GM12873 (cell line): ENCODE data around the gene TTC21A.

Experiments
- CTCF ChIP-seq: IDR thresholded peaks from 2 replicates; pipeline ENCODE4 v1.5.1; 2012; ENCODE audit warnings: low read depth, mild to moderate bottlenecking, moderate library complexity, low read length, control low read depth; ENCODE audit not compliant: insufficient read depth; ENCODE audit errors: missing control alignments

Gene TTC21A

GRCh38 chr3:39157359-39157758 is 49.9 kb downstream of the TTC21A start:
- TF ChIP-seq CTCF: no peak

DNA sequence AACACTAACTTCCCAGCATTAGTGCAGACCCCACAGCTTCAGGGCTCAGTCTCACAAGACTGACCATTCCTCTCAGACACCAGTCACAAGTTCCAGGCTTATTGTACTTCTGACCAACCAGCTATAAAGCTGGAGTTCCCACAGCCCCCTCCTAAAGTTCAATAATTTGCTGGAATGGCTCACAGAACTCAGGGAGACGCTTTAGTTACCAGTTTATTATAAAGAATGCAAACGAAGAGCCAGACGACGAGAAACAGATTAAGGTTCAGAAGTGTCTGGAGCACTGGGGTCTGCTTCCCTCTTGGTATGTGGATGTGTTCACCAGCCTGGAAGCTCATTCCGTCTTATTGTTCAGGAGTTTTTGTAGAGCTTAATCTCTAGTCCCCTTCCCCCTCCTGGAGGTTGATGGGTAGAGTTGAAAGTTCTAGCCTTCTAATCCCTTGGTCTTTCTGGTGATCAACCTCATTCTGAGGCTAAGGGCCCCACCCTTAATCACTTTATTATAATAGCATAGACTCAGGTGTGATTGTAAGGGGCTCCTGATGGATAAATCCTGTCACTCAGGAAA is 50.8 kb downstream of the TTC21A start:
- no peak for TF ChIP-seq CTCF

- TF ChIP-seq CTCF: no peak
Observed at GRCh38 chr3:39164414-39164813, 56.9 kb downstream of the TTC21A start.

- no peak for TF ChIP-seq CTCF
Observed at GRCh38 chr3:39165518-39165917, 58.0 kb downstream of the TTC21A start.

GRCh38 chr3:39166134-39166710 is 58.7 kb downstream of the TTC21A start:
- TF ChIP-seq CTCF: no peak

DNA sequence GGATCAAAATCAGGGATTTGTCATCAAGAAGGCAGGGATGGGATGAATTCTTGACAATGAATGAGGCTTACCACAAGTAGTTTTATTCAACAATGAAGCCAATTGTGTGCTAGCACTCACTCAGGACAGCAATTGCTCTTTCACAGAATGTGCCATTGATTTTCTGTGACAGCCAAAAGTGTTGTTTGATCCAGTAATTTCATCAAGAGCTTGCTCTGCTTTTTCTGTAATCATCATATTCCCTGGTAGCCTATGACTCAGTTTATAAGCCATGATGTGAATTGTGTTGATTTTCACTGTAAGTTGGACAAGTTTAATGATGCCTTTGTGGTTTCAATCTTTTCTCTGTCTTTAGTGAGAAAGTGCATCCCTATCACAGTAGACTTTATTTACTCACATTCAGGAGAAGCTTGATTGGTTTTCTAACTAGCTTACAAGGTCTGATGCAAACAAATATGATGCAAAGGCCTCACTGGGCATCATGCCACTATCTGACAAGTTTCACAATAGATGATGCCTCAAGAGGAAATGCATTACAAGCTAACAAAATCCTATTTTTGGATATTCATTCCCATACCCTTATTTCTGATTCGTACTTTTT is 59.6 kb downstream of the TTC21A start:
- TF ChIP-seq CTCF: no peak

DNA sequence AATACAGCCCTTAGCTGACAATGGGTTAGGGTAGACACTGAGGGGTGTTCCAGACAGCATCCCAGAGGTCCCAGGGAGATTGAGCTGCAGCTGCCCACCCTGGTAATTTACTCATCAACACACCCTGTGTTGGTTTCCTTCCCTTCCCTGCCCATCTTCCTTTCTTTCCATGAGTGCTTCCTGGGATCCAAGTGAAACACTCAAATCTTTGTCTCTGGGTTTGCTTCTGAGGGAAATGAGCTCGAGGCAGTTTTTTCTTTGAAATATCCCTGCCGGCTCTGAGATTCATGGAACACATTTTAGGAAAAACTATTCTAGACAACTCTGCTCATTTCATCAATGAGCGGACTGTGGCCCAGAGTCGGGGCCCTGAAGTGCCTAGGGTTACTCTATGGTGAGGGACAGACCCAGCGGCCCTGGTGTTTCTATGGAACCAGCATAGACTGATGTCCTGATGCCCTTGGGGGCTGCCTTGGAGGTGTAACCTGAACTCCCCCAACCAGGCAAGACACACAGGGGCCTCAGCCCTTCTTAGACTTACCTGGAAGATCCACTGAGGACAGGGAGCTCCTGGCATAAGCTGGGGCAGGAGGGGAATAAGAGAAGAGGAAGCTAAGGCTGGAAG is 60.8 kb downstream of the TTC21A start:
- TF ChIP-seq CTCF: no peak
